HepG2 (cell line): ENCODE measurements around the gene BZW1. TPM values are rescaled to one million over a fixed set of nuclear protein-coding genes. Genes with fewer than 3 reads are reported as not detected.

Source experiments
- AFF4 ChIP-seq: sonication (generic); formaldehyde crosslinking; IDR thresholded peaks from 2 replicates; pipeline ENCODE4 v1.4.0; 2020; ENCODE audit warnings: missing genetic modification reagents
- ARNTL ChIP-seq: sonication (generic); formaldehyde crosslinking; IDR thresholded peaks from 2 replicates; pipeline ENCODE4 v1.4.0; 2020; ENCODE audit warnings: mild to moderate bottlenecking, missing genetic modification reagents
- DNMT3B ChIP-seq: conservative IDR thresholded peaks from 2 replicates; pipeline ENCODE4 v1.6.1; 2016; ENCODE audit warnings: missing biosample characterization, control low read depth
- KDM1A ChIP-seq: IDR thresholded peaks from 2 replicates; pipeline ENCODE4 v1.6.1; 2016; ENCODE audit warnings: missing compliant biosample characterization
- KLF6 ChIP-seq: IDR thresholded peaks from 2 replicates; pipeline ENCODE4 v1.8.0; 2016; ENCODE audit warnings: missing biosample characterization, missing genetic modification reagents
- PBX2 ChIP-seq: IDR thresholded peaks from 2 replicates; pipeline ENCODE4 v1.6.1; 2016; ENCODE audit warnings: control low read depth
- SNRNP70 ChIP-seq: fragments of 200-400 bp; formaldehyde crosslinking; IDR thresholded peaks from 2 replicates; pipeline ENCODE4 v1.6.1; 2017; ENCODE audit warnings: mild to moderate bottlenecking, low read depth, low read length, moderate library complexity
- THRA ChIP-seq: sonication (generic); formaldehyde crosslinking; IDR thresholded peaks from 2 replicates; pipeline ENCODE4 v1.4.0; 2020; ENCODE audit warnings: missing genetic modification reagents, borderline replicate concordance
- YY1 ChIP-seq: IDR thresholded peaks from 2 replicates; pipeline ENCODE4 v1.6.1; 2011; ENCODE audit warnings: low read length, low read depth, moderate library complexity, mild to moderate bottlenecking; ENCODE audit not compliant: insufficient read depth, insufficient replicate concordance
- ZBTB20 ChIP-seq: sonication (generic); formaldehyde crosslinking; IDR thresholded peaks from 2 replicates; pipeline ENCODE4 v1.8.1; 2023; ENCODE audit warnings: missing genetic modification reagents, low read depth, mild to moderate bottlenecking, borderline replicate concordance
- ZNF17 ChIP-seq: sonication (generic); formaldehyde crosslinking; IDR thresholded peaks from 2 replicates; pipeline ENCODE4 v1.5.0; 2020; ENCODE audit warnings: mild to moderate bottlenecking, missing genetic modification reagents
- ZNF367 ChIP-seq: sonication (generic); formaldehyde crosslinking; IDR thresholded peaks from 2 replicates; pipeline ENCODE4 v1.4.0; 2020; ENCODE audit warnings: missing genetic modification reagents, borderline replicate concordance
- polyA plus RNA-seq, 8 experiments: library from polyadenylated mRNA; depleted of rRNA in 3 of 8; stranded (reverse) in 7 of 8; unstranded in 1 of 8; fragments of >200 nt; fragmentation: Illumina TruSeq in 4 of 8; extraction: Trizol in 4 of 8; gene quantifications; 2 replicates each; pipeline versions ENCODE4 v1.2.1 to v1.2.3, GENCODE V29; 2011 to 2016; ENCODE audit warnings: low read depth in 4 of 8, missing spikeins in 1 of 8, mixed read lengths in 1 of 8; ENCODE audit not compliant: insufficient read depth in 1 of 8
- total RNA-seq, 5 experiments: library from RNA; depleted of rRNA; stranded (reverse); fragments of >200 nt; fragmentation: Illumina TruSeq; extraction: Trizol; gene quantifications; 2 replicates each; pipeline ENCODE4 v1.2.3, GENCODE V29; 2016; ENCODE audit warnings: low read depth in 1 of 5

Gene BZW1
- total and polyA plus RNA-seq, 2 of the 13 experiments (the other 11 are each of a cell fraction or from before 2014, with no cell fraction given): 106 to 384 TPM

- peak; percentile 65; the same call in 1 of the 2 replicates for TF ChIP-seq KLF6 (CRISPR knock-in tag)
- TF ChIP-seq DNMT3B (CRISPR knock-in tag): 0 out of 2 replicates have a peak, but pooled peaks have one; percentile 38
- TF ChIP-seq SNRNP70: no peak
- peak; percentile 72; the same call in 1 of the 2 replicates for TF ChIP-seq ZBTB20
- TF ChIP-seq ARNTL (CRISPR knock-in tag): 0 out of 2 replicates have a peak, but pooled peaks have one; percentile 30
- no peak for TF ChIP-seq ZNF367 (CRISPR knock-in tag)
- TF ChIP-seq KDM1A (CRISPR knock-in tag): 0 out of 2 replicates have a peak, but pooled peaks have one; percentile 41
- no peak for TF ChIP-seq ZNF17
- peak; percentile 26; the same call in 1 of the 2 replicates for TF ChIP-seq PBX2
- no peak for TF ChIP-seq AFF4 (CRISPR knock-in tag)
- TF ChIP-seq THRA: 0 out of 2 replicates have a peak, but pooled peaks have one; percentile 25
- no peak for TF ChIP-seq YY1
Measured at GRCh38 chr2:200843993-200844948, 32.6 kb downstream of the BZW1 start (continued).
